ENCODE results near the gene COX14. TPM values are rescaled to one million over a fixed set of nuclear protein-coding genes. Genes with fewer than 3 reads are reported as not detected.
"Not testable (repeated sequence)": the region's sequence is repeated elsewhere in the genome, so short reads cannot be mapped to it uniquely, and the experiment has no call there.

COX14 gene
- total RNA-seq, 2 experiments from 2014 or later = 43.1 to 51.0 TPM

GRCh38 chr12:50149311-50149710, 37.3 kb downstream of the COX14 start:
- intact Hi-C loops (cut with micrococcal nuclease) = no loop called here
- TF ChIP-seq CTCF (IDR thresholded peaks at IDR 0.05) = no peak
- no peak for ATAC-seq

DNA sequence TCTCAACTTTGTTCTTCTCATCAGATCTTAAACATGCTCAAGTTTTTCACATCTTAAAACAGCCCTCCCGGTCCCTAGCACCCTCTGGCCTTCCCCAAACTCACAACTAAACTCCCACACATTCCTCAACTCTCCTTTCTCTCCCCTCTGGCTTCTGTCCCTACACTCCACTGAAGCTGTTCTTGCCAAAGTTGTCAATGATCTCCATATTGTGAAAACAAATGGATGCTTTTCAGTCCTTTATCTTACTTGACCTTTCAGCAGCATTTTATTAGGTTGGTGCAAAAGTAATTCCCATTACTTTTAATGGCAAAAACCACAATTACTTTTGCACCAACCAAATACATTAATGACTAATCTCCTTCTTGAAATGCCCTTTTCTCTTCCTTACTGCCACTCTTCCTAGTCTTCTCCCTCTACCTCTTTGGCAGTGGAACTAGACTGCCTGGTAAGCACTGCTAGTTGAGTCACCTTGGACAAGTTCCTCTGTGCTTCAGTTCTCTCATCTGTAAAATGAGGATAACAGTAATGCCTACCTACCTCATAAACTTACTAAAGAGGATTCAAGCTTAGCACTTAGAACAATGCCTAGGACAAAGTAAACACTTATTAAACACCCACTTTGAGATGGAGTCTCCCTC, 39.1 kb downstream of the COX14 start:
- Mint-ChIP-seq H3K27me3 (no peaks in the 10 kb centered on the region), H3K36me3 (ENCODE audit: low read depth) (peaks cover 2% of the 10 kb centered on the region), H3K4me3 (no peak overlapping the region), H3K9me3 (no peaks in the 10 kb centered on the region), H3K4me1 (ENCODE audit: low read depth) (peaks cover 21% of the 10 kb centered on the region), H3K27ac (peak overlapping the region; percentile 60)
- ChIA-PET CTCF (interaction anchor here (1.9 kb wide), 1 partner anchor 19 kb away, joined by 7 read pairs; no protein-coding TSS in a partner anchor), POLR2A (interaction anchor here (0.8 kb wide), 1 partner anchor 17 kb away, joined by 3 read pairs; no protein-coding TSS in a partner anchor)
- DNase-seq (no peak), ATAC-seq (no peak)
- TF ChIP-seq CTCF (IDR thresholded peaks at IDR 0.05) = no peak
- intact Hi-C loops (cut with micrococcal nuclease) = no loop called here

More at GRCh38 chr12:50149311-50149710, 37.3 kb downstream of the COX14 start:
- no peaks in the 10 kb centered on the region for H3K27me3 Mint-ChIP-seq
- H3K4me1 Mint-ChIP-seq (ENCODE audit: low read depth) = peaks cover 25% of the 10 kb centered on the region
- CTCF ChIA-PET = interaction anchor here (0.7 to 1.9 kb wide), 5 partner anchors 10 to 38 kb away, joined by 3 to 7 read pairs (median 4); partner anchors contain the start of gene COX14
- no peaks in the 10 kb centered on the region for H3K9me3 Mint-ChIP-seq
- peaks cover 2% of the 10 kb centered on the region for H3K36me3 Mint-ChIP-seq (ENCODE audit: low read depth)
- no peak overlapping the region for H3K4me3 Mint-ChIP-seq
- peak overlapping the region; percentile 11 for H3K27ac Mint-ChIP-seq
- no peak for DNase-seq
- POLR2A ChIA-PET = interaction anchor here (2.5 kb wide), 1 partner anchor 18 kb away, joined by 7 read pairs; the partner anchor contains the start of gene CERS5

GRCh38 chr12:50154947-50155346, 42.9 kb downstream of the COX14 start:
- ATAC-seq; intact Hi-C loops (cut with micrococcal nuclease); H3K27me3 Mint-ChIP-seq; DNase-seq; H3K9me3 Mint-ChIP-seq; H3K27ac Mint-ChIP-seq; H3K4me3 Mint-ChIP-seq: not testable (repeated sequence)
- POLR2A ChIA-PET = interaction anchor here (1.3 to 1.7 kb wide), 2 partner anchors 9 to 12 kb away, joined by 5 to 8 read pairs; partner anchors contain the start of gene CERS5
- Mint-ChIP-seq H3K4me1 (ENCODE audit: low read depth) (peaks cover 29% of the 10 kb centered on the region), H3K36me3 (ENCODE audit: low read depth) (peaks cover 12% of the 10 kb centered on the region)
- CTCF ChIA-PET = interaction anchor here (0.8 to 2.8 kb wide), 9 partner anchors 21 to 288 kb away, joined by 3 to 14 read pairs (median 3); partner anchors contain the start of gene COX14

- DNase-seq (no peak), ATAC-seq (no peak)
- no peak overlapping the region for H3K4me3 Mint-ChIP-seq
- H3K36me3 Mint-ChIP-seq (ENCODE audit: low read depth) = peaks cover 12% of the 10 kb centered on the region
- ChIA-PET POLR2A (interaction anchor here (1.1 to 1.5 kb wide), 5 partner anchors 9 to 44 kb away, joined by 3 to 7 read pairs (median 3); partner anchors contain the start of gene CERS5), CTCF (interaction anchor here (0.9 to 2.0 kb wide), 8 partner anchors 9 to 158 kb away, joined by 3 to 8 read pairs (median 4); partner anchors contain the start of gene COX14)
- intact Hi-C loops (cut with micrococcal nuclease) = no loop called here
- H3K9me3 Mint-ChIP-seq = no peaks in the 10 kb centered on the region
- no peak for TF ChIP-seq CTCF (IDR thresholded peaks at IDR 0.05)
- peaks cover 18% of the 10 kb centered on the region for H3K4me1 Mint-ChIP-seq (ENCODE audit: low read depth)
- H3K27me3 Mint-ChIP-seq = no peaks in the 10 kb centered on the region
- H3K27ac Mint-ChIP-seq = no peak overlapping the region
These were observed 44.6 kb downstream of the COX14 start for GRCh38 chr12:50156641-50157040.

DNA sequence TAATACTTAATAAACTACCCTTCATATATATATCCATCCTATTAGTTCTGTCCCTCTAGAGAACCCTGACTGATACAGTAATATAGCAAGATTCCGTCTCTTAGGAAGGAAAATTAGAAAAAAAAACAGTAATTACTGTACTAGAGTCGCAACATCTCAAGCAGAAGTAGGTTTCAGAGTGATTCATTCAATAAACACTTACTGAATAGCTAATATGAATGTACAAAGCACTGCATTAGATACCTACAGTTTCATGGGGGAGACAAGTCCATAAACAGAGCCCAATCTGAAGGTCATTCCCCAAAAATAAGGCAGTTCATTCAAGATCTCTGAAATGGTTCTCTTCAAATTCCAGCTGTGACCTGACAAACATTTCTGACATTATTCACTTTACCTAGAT, 45.2 kb downstream of the COX14 start:
- intact Hi-C loops (cut with micrococcal nuclease) = no loop called here
- Mint-ChIP-seq H3K4me1 (ENCODE audit: low read depth) (peaks cover 20% of the 10 kb centered on the region), H3K4me3 (no peak overlapping the region), H3K27ac (no peak overlapping the region), H3K9me3 (no peaks in the 10 kb centered on the region), H3K27me3 (no peaks in the 10 kb centered on the region), H3K36me3 (ENCODE audit: low read depth) (peaks cover 12% of the 10 kb centered on the region)
- ChIA-PET POLR2A (interaction anchor here (0.6 to 1.5 kb wide), 3 partner anchors 10 to 600 kb away, joined by 3 to 7 read pairs (median 3); partner anchors contain the start of gene CERS5), CTCF (interaction anchor here (0.9 to 2.0 kb wide), 8 partner anchors 9 to 157 kb away, joined by 3 to 8 read pairs (median 3); partner anchors contain the start of gene COX14)
- ATAC-seq (no peak), DNase-seq (no peak)
- no peak for TF ChIP-seq CTCF (IDR thresholded peaks at IDR 0.05)

Measured in activated CD8-positive, alpha-beta T cell treated with anti-CD3 and anti-CD28 coated beads for 36 hours (primary cell).